Measurements from ENCODE around the gene ZNF524. TPM values are rescaled to one million over a fixed set of nuclear protein-coding genes. Genes with fewer than 3 reads are reported as not detected.

The ZNF524 gene
- total and polyA plus RNA-seq, 10 of the 15 experiments (the other 5 are each of a cell fraction or from before 2014, with no cell fraction given) = 0.47 to 18.6 (median 12.4) TPM; not detected in 1

DNA sequence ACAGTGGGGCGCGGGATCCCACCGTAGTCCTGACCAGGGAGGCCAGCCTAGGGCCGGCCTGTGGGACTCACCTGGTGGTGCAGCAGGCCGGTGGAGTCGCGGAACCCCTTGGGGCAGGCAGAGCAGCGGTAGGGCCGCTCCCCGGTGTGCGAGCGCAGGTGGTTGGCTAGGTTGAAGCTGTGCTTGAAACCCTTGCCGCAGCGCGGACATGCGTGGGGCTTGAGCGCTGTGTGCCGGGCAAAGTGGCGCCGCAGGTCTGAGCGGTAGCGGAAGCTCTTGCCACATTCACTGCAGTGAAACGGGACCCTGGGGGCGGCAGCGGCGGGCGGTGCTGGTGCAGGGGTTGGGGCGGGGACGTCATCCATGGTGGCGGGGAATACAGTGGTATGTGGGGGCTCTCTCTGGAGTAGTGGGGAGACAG, 2.6 kb upstream of the ZNF524 start (continued):
- TF ChIP-seq, protein P1, sequence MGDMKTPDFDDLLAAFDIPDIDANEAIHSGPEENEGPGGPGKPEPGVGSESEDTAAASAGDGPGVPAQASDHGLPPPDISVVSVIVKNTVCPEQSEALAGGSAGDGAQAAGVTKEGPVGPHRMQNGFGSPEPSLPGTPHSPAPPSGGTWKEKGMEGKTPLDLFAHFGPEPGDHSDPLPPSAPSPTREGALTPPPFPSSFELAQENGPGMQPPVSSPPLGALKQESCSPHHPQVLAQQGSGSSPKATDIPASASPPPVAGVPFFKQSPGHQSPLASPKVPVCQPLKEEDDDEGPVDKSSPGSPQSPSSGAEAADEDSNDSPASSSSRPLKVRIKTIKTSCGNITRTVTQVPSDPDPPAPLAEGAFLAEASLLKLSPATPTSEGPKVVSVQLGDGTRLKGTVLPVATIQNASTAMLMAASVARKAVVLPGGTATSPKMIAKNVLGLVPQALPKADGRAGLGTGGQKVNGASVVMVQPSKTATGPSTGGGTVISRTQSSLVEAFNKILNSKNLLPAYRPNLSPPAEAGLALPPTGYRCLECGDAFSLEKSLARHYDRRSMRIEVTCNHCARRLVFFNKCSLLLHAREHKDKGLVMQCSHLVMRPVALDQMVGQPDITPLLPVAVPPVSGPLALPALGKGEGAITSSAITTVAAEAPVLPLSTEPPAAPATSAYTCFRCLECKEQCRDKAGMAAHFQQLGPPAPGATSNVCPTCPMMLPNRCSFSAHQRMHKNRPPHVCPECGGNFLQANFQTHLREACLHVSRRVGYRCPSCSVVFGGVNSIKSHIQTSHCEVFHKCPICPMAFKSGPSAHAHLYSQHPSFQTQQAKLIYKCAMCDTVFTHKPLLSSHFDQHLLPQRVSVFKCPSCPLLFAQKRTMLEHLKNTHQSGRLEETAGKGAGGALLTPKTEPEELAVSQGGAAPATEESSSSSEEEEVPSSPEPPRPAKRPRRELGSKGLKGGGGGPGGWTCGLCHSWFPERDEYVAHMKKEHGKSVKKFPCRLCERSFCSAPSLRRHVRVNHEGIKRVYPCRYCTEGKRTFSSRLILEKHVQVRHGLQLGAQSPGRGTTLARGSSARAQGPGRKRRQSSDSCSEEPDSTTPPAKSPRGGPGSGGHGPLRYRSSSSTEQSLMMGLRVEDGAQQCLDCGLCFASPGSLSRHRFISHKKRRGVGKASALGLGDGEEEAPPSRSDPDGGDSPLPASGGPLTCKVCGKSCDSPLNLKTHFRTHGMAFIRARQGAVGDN (IDR thresholded peaks at IDR 0.05) = no peak
- TF ChIP-seq ATF7 (IDR thresholded peaks at IDR 0.05; ENCODE audit: low read depth) (no peak), PAX8 (IDR thresholded peaks at IDR 0.05) (no peak), EP300 (IDR thresholded peaks at IDR 0.05; ENCODE audit: borderline replicate concordance in 1 of 2, control insufficient read depth in 1 of 2, low read depth in 2 of 2, low read length in 2 of 2) (no peak)

DNA sequence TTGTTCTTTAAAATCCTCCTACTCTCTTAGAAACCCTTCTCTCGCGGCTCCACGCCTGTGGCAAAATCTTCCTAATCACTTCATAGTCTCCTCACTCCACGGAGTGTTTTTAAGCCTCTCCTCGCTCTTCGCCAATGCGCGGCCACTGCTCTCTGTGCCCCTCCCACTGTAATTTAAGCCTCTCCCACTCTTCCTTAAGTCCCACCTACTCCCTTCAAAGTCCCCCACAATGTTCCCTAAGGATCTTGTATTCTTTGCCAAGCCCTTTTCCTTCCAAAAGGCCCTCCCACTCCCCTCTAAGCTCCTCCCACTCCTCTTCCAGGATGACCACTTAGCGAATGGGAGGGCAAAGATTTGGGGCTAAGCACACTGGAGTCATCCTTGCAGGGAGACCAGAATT, 2.1 kb upstream of the ZNF524 start:
- ATAC-seq = no peak
- TF ChIP-seq E2F8 (IDR thresholded peaks at IDR 0.05; ENCODE audit: low read depth, partially characterized antibody) = no peak
- TF ChIP-seq, protein P2, sequence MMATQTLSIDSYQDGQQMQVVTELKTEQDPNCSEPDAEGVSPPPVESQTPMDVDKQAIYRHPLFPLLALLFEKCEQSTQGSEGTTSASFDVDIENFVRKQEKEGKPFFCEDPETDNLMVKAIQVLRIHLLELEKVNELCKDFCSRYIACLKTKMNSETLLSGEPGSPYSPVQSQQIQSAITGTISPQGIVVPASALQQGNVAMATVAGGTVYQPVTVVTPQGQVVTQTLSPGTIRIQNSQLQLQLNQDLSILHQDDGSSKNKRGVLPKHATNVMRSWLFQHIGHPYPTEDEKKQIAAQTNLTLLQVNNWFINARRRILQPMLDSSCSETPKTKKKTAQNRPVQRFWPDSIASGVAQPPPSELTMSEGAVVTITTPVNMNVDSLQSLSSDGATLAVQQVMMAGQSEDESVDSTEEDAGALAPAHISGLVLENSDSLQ (IDR thresholded peaks at IDR 0.05) = no peak
- TF ChIP-seq, protein P3, sequence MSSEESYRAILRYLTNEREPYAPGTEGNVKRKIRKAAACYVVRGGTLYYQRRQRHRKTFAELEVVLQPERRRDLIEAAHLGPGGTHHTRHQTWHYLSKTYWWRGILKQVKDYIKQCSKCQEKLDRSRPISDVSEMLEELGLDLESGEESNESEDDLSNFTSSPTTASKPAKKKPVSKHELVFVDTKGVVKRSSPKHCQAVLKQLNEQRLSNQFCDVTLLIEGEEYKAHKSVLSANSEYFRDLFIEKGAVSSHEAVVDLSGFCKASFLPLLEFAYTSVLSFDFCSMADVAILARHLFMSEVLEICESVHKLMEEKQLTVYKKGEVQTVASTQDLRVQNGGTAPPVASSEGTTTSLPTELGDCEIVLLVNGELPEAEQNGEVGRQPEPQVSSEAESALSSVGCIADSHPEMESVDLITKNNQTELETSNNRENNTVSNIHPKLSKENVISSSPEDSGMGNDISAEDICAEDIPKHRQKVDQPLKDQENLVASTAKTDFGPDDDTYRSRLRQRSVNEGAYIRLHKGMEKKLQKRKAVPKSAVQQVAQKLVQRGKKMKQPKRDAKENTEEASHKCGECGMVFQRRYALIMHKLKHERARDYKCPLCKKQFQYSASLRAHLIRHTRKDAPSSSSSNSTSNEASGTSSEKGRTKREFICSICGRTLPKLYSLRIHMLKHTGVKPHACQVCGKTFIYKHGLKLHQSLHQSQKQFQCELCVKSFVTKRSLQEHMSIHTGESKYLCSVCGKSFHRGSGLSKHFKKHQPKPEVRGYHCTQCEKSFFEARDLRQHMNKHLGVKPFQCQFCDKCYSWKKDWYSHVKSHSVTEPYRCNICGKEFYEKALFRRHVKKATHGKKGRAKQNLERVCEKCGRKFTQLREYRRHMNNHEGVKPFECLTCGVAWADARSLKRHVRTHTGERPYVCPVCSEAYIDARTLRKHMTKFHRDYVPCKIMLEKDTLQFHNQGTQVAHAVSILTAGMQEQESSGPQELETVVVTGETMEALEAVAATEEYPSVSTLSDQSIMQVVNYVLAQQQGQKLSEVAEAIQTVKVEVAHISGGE (CRISPR knock-in tag; IDR thresholded peaks at IDR 0.05) = no peak
- no peak for TF ChIP-seq WRNIP1 (IDR thresholded peaks at IDR 0.05; ENCODE audit: borderline replicate concordance, low read depth, low read length)
- TF ChIP-seq NR2C2 (IDR thresholded peaks at IDR 0.05; ENCODE audit: borderline replicate concordance, control insufficient read depth, insufficient read length, low read depth) = no peak

More for the DNA sequence above, 2.1 kb upstream of the ZNF524 start:
- intact Hi-C loops (cut with micrococcal nuclease; ENCODE audit: unreplicated experiment) = no loop called here
- FAIRE-seq (no peak), DNase-seq (ENCODE audit: low read depth, low spot score) (no peak)
- Histone ChIP-seq H3K4me1 (ENCODE audit: control insufficient read depth, insufficient read depth, low read length) (peaks cover 6% of the 10 kb centered on the region; the same call in 1 of the 2 replicates), H3K4me2 (ENCODE audit: control insufficient read depth, insufficient read depth) (no peak overlapping the region), H3K79me2 (ENCODE audit: control insufficient read depth, insufficient read depth, low read length) (peaks cover 10% of the 10 kb centered on the region), H3K4me3 (no peak overlapping the region), H3K36me3 (ENCODE audit: control insufficient read depth in 2 of 2, insufficient read depth in 2 of 2, low read length in 1 of 2) (peaks cover 0 to 8% of the 10 kb centered on the region in 2 experiments; a peak in 1 of 4 replicates), H2AFZ (ENCODE audit: control insufficient read depth, low read depth, low read length) (no peak overlapping the region), H3K9me3 (replicated peaks; ENCODE audit: control insufficient read depth, insufficient read depth, low read length) (peaks cover 2% of the 10 kb centered on the region; the same call in 2 of the 3 replicates), H3K9ac (ENCODE audit: control insufficient read depth, insufficient read depth, low read length) (no peak overlapping the region), H3K27ac (ENCODE audit: control insufficient read depth, insufficient read depth) (no peak overlapping the region), H4K20me1 (ENCODE audit: control insufficient read depth, insufficient read depth) (no peaks in the 10 kb centered on the region), H3K27me3 (replicated peaks in 1 of 2; ENCODE audit: control insufficient read depth in 2 of 2, insufficient read depth in 2 of 2, low read length in 1 of 2) (no peaks in the 10 kb centered on the region)
- in situ Hi-C loops (cut with MboI) = no loop called here
- no TSS peak for BruUV-seq (replicated peaks)
- SMC1A ChIA-PET (ENCODE audit: uncharacterized antibody, unreplicated experiment) = interaction anchor here (0.9 to 2.3 kb wide), 3 partner anchors 9 to 38 kb away, joined by 3 to 16 read pairs (median 5); no protein-coding TSS in a partner anchor
- RAD21 ChIA-PET (ENCODE audit: unreplicated experiment) = interaction anchor here (1.9 to 2.6 kb wide), 2 partner anchors 11 to 122 kb away, joined by 8 to 11 read pairs; partner anchors contain the start of gene ZNF628
- WGBS (ENCODE audit: insufficient coverage, insufficient replicate concordance, low lambda C conversion rate, missing lambda C conversion rate) = over 99% methylated on average over 9 of the region's 9 CpGs
- POLR2A ChIA-PET = interaction anchor here (0.7 kb wide), 1 partner anchor 67 kb away, joined by 3 read pairs; no protein-coding TSS in a partner anchor
- CTCF ChIA-PET = interaction anchor here (2.3 to 2.4 kb wide), 3 partner anchors 28 to 94 kb away, joined by 8 to 11 read pairs (median 9); no protein-coding TSS in a partner anchor

Data from GM12878 (cell line).